HuH-7 (cell line): ENCODE results near the gene SPATA13.
"Not testable (repeated sequence)": the region's sequence is repeated elsewhere in the genome, so short reads cannot be mapped to it uniquely, and the experiment has no call there.

ENCODE experiments used
- DNase-seq: peaks from one replicate; pipeline ENCODE4 v3.0.0; 2011; ENCODE audit warnings: low spot score

Gene SPATA13

GRCh38 chr13:24318878-24319277 lies 158.4 kb downstream of the SPATA13 start:
- DNase-seq, result not testable (repeated sequence)

- DNase-seq, result not testable (repeated sequence)
These were observed 159.1 kb downstream of the SPATA13 start for GRCh38 chr13:24319641-24320040.

- not testable (repeated sequence) for DNase-seq
These were observed 160.9 kb downstream of the SPATA13 start for GRCh38 chr13:24321416-24321815.

- DNase-seq, result not testable (repeated sequence)
These were observed 161.9 kb downstream of the SPATA13 start for GRCh38 chr13:24322470-24322869.

GRCh38 chr13:24323036-24323738 lies 162.7 kb downstream of the SPATA13 start:
- DNase-seq, result no peak

GRCh38 chr13:24323739-24324075 lies 163.2 kb downstream of the SPATA13 start:
- DNase-seq, result no peak

GRCh38 chr13:24327598-24327997 lies 167.1 kb downstream of the SPATA13 start:
- DNase-seq, result not testable (repeated sequence)

GRCh38 chr13:24328145-24328544 lies 167.6 kb downstream of the SPATA13 start:
- no peak for DNase-seq

GRCh38 chr13:24338721-24339120 lies 178.2 kb downstream of the SPATA13 start:
- no peak for DNase-seq

- DNase-seq, result no peak
These were observed 179.6 kb downstream of the SPATA13 start for GRCh38 chr13:24339937-24340607.

- no peak for DNase-seq
These were observed 180.1 kb downstream of the SPATA13 start for GRCh38 chr13:24340608-24340955.

- DNase-seq, result no peak
These were observed 180.9 kb downstream of the SPATA13 start for GRCh38 chr13:24341439-24341838.

- DNase-seq, result no peak
These were observed 187.9 kb downstream of the SPATA13 start for GRCh38 chr13:24348385-24348784.

GRCh38 chr13:24348797-24349515 lies 188.4 kb downstream of the SPATA13 start:
- DNase-seq, result no peak

GRCh38 chr13:24349778-24350664 lies 189.5 kb downstream of the SPATA13 start:
- DNase-seq, result not testable (repeated sequence)

- no peak for DNase-seq
These were observed 190.9 kb downstream of the SPATA13 start for GRCh38 chr13:24351423-24351822.

GRCh38 chr13:24353736-24354135 lies 193.2 kb downstream of the SPATA13 start:
- DNase-seq, result no peak

GRCh38 chr13:24355103-24355502 lies 194.6 kb downstream of the SPATA13 start:
- no peak for DNase-seq

- no peak for DNase-seq
These were observed 195.8 kb downstream of the SPATA13 start for GRCh38 chr13:24356270-24356669.
